GM12875 (cell line): Measurements from ENCODE around the gene DIAPH1.

Experiments
- H3K4me3 ChIP-seq: one replicate; pipeline ENCODE4 v1.5.1; 2011; ENCODE audit warnings: low read depth, low read length, control low read depth
- CTCF ChIP-seq: IDR thresholded peaks from 2 replicates; pipeline ENCODE4 v1.5.1; 2011; ENCODE audit warnings: low read depth, mild to moderate bottlenecking, control low read depth, inconsistent platforms, low read length, moderate library complexity, borderline replicate concordance; ENCODE audit not compliant: insufficient read depth

Gene DIAPH1

GRCh38 chr5:141547488-141547887, 71.3 kb downstream of the DIAPH1 start:
- TF ChIP-seq CTCF = no peak
- H3K4me3 ChIP-seq = no peak overlapping the region

- TF ChIP-seq CTCF = no peak
- no peak overlapping the region for H3K4me3 ChIP-seq
These were observed 75.7 kb downstream of the DIAPH1 start for GRCh38 chr5:141543053-141543452.

- H3K4me3 ChIP-seq = no peak overlapping the region
- TF ChIP-seq CTCF = no peak
These were observed 84.1 kb downstream of the DIAPH1 start for GRCh38 chr5:141534492-141535213.

- no peak overlapping the region for H3K4me3 ChIP-seq
- no peak for TF ChIP-seq CTCF
These were observed 84.9 kb downstream of the DIAPH1 start for GRCh38 chr5:141533897-141534296.

- no peak for TF ChIP-seq CTCF
- H3K4me3 ChIP-seq = no peak overlapping the region
These were observed 86.1 kb downstream of the DIAPH1 start for GRCh38 chr5:141532726-141533125.

GRCh38 chr5:141529873-141530272, 88.9 kb downstream of the DIAPH1 start:
- no peak overlapping the region for H3K4me3 ChIP-seq
- TF ChIP-seq CTCF = no peak

GRCh38 chr5:141529002-141529401, 89.8 kb downstream of the DIAPH1 start:
- no peak for TF ChIP-seq CTCF
- no peak overlapping the region for H3K4me3 ChIP-seq
